Femur (tissue), 1 donor: Measurements from ENCODE around the gene PIANP.

Experiments
- DNase-seq: peaks from one replicate; pipeline ENCODE4 v3.0.0-alpha.2; 2017

PIANP gene

DNA sequence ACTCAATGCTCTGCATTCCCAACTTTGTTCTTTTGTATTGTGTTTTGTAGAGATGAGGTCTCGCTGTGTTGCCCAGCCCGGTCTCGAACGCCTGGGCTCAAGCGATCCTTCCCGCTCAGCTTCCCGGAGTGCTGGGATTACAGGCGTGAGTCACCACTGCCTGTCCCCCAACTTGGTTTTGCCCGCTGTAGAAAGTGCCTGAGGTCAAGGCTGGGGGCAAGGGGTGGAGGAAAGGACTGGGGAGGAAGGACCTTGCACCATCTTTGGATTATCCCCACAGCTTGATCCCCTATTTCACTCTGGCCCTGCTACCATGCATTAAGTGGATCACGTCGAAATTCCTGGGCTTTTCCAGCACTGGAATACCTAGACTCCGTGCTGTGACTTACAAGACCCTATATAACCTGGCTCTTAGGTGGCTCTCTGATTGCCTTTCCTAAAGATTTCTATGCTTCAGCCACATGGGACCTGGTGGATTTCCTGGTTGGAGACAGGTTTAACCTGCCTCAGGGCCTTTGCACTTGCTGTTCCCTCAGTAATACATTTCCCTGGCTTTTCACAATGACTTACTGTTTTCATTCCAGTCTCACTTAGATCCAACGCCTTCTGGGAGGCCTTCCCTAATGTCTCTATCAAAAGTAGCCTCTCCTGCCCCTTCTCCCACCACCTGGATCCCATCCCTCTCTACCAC, 608 bp upstream of the PIANP start:
- DNase-seq = no peak

DNA sequence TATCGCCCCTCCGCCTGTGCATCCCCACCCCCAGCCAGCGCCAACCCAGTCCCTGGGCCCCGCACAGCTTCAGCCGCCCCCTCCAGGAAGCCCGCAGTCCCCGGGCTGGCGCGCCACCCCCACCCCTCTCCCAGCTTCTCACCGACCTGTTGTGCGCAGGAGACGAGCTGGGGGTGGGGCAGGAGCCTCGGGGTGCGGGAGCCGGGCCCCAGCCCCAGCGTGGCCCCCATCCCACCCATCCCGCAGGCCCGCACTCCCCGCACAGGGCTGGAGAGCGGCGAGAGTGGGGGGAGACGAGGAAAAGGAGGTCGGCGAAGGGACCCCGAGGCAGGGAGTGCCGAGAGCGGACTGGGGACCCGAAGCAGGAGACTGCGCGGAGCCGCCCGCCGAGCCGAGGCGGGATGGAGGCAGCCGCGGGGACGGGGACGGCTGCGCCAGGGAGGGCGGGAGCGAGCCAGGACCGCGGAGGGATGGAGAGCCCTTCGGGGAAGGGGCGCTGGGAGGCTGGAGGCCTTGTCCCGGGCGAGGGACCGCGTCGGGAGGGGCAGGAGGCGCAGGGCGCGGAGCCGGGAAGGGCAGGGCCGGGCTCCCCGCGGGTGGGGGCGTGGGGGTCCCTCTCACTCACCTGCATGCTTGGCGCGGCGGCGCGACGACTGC, 498 bp downstream of the PIANP start:
- no peak for DNase-seq

DNA sequence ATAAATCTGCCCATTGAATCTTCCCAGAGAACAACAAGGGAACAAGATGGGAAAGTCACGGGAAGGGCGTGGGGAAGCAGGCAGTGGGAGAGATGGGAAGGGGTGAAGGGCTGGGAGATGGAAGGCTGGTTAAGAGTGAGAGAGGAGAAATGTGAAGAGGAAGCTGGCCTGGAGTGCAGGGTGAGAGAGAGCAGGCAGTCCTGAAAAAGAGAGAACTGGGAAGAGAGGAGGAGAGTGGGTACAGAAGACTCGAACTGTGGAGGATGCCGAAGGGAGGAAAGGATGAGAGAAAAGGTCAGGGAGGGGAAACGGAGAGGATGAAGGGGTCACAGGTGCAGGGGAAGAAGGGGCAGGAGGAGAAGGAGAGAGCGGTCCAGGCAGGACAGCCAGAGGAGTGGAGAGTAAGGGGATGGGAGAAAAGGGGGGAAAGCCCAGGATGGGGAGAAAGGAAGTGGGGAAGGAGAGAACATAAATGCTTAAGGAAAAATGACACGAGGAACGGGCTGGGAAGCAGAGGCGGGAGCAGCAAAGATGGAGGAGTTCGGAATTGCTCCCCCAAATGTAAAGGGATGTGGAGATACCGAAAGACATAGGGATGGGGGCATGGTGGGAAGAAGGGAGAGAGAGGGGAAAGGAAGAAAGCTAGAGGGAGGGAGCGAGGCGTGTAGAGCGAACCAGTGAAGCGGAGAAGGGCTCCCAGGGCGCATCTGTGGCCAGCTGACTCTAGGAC, 1.2 kb downstream of the PIANP start:
- no peak for DNase-seq

DNA sequence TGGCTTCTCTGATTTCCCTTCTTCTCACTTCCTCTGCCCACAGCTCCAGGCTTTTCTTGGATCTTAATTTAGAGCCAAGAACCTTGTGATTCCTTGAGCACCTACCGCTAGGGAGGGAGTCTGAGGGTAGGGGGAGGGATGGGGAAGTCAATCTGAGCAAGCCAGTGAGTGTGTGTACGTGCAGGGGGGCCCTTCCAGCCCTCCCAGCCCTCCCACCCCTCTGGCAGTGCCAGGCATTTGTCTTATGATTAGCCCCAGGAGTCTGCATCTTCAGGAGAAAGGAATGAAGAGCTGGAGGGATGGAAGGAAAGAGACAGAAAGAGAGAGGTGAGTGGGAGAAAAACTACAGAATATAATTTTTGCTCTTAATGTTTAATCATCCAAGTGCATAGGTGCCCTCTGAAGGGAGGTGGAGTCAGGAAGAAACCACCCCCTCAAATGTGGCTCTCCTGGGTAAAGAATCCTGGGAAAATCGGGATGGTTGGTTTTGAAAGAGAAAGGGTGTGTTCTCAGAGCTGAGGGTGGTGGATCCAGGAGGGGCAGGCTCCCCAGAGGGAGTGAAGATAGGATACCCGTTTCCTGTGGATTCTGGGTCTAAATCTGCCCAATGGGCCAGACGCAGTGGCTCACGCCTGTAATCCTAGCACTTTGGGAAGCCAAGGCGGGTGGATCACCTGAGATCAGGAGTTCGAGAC, 2.1 kb downstream of the PIANP start:
- no peak for DNase-seq

DNA sequence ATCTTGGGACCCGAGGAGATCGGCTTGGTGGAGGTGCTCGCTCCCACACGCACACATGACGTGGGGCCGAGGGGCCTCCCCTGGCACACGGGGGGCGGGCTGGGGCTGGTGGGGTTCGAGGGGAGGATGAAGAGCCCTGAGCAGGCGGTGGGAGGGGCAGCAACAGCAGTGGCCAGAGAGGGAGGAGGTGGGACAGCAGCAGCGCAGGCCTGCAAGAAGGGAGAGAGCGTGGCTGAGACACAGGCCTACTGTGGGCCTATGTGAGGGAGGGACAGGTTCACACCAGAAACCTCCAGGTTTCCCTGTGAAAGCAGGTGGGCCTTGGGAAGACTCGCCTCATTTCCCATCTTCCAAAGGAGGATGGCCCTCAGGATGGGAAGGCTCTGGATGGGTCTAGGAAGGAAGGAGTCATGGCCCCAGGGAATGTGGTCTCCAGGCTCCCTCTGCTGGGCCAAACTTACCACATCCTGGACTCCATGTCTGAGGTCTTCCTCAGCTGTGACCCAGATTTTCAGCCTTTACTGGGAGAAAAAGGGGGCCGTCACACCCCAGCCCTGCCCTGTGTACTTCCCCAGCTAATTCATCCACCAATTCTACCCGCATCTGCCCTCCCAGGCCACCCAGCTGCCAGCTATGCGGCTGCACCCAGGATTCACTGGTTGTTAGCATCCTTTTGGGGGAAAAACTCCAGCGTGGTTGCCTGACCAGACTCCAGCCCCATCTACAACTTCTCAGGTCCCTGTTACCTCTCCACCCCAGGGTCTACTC, 2.8 kb downstream of the PIANP start:
- no peak for DNase-seq

DNA sequence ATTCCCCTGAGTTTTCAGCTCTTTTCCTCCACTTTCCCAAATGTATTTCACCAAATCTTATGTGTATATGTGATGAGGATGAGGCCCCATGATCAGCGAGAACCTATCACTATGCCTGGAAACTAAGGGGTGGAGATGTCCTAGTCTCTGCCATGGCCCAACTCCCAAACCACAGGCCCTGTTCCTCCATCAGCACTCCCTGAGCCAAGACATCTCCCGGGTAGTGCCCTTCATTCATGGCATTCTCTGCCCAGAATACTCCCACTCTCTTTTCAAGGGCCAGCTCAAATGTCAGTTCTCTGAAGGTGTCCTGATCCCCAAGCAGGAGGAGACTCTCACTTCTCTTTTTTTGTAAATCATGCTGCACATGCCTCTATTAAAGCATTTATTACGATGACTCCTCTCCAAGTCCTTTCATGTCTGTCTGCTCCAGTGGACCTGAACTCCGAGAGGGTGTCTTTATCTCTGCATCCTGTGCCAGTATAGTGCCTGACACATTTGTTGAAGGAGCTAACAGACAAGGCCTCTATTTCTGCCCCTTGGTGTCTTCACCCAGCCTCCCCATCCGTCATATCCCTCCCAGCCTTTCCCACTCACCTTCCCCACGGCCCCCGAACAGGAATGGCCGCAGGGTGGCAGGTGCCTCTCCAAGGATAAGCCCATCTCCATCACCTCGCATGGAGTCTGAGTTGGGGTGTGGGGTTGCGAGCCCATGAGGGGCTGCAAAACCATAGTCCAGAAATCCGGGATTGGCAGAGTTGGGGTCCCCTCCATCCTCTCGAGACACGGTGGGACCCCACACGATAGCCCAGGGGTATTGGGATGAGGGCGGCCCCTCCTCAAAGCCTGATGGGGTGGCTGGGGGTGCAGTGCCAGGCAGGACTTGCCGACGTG, 3.7 kb downstream of the PIANP start:
- DNase-seq = no peak

DNA sequence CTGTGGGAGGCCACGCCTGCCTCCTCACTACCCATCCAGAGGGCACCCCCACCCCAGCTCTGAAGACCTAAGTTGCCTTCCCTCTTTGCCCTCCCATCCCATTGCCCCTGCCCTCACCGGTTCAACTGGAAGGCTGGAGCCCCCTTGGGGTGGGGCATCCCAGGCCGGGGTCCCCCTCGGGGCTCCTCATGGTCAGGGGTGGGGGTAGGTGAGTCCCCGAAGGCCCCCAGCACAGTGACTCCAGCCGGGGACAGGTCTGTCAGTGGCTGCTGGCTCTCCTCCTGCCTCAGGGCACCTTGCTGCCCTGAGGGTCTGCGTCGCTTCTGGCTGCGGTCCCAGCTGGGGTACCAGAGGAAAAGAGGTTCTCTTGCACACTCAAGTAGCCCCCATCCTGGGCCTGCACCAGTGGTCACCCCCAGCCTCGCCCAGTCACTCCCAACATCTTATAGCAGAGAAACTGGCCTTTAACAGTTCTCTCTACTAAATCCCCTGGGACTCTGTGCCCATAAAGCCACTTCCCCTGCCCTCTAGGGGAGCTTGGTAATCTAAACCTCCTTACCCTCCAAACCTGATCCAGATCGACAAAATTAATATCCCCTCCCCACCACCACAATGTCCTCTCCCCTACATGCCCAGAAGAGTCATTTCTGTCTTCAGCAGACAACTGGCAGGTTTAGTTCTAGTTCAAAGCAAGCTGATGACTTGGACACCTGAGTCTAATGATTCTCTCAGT, 5.1 kb downstream of the PIANP start:
- DNase-seq = no peak

DNA sequence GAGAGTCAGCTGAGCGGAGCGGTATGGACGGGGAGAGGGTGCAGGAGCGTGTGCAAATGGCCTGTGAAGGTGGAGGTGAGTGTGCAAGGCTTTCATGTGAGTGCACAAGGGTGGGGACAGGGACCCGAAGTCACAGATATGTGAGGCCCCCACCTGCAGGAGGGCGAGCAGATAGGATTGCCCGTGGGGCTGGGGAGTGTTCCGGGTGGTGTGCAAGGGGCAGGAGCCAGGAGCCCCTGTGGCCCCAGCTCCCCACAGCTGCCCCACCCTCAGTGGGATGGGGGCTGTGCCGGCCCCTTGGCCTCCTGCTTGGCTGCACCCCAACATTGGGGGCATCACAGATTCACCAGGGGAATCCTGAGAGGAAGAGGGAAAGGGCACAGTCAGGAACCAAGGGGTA, 5.9 kb downstream of the PIANP start:
- no peak for DNase-seq

DNA sequence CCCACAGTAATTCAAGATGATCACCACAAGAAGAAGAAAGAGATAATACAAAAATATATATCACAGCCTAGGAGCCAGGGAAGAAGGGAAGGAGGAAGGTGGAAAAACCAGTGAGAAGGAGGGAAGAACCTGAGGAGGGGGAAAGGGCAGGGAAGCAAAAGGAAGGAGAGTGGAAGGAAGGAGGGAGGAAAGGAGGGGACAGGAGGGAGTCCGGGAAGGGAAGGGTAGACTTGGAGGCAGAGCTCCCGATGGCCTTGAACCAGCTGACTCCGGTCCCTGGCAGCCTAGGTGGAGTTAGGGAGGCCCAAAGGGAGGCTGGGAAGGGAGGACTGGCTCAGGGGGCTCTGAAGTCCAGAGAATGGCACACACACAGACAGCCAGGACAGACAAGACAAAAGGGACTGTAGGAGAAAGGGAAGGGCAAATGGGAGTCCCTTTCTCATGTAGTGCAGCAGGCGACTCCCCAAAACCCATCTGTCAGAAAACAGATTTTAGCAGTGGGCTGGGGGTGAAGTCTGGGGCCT, 6.7 kb downstream of the PIANP start:
- no peak for DNase-seq

DNA sequence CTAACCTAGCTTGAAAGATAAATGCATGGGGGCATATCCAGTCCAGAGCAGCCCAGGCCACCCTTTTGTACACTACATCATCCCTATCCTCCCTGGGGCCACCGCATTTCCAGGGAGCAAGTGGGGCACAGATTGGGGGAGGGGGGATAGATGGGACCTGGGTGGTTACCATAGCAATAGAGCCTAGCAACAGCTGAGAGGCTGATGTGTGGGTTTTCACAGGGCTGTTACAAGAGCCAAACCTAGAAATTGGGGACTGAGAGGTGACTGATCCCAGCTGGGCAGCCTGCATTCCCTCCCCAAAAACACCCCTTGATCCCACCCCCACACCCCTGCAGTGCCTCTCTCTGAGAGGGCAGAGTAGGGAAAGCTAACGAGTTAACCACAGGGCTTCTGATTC, 7.7 kb downstream of the PIANP start:
- DNase-seq = no peak

DNA sequence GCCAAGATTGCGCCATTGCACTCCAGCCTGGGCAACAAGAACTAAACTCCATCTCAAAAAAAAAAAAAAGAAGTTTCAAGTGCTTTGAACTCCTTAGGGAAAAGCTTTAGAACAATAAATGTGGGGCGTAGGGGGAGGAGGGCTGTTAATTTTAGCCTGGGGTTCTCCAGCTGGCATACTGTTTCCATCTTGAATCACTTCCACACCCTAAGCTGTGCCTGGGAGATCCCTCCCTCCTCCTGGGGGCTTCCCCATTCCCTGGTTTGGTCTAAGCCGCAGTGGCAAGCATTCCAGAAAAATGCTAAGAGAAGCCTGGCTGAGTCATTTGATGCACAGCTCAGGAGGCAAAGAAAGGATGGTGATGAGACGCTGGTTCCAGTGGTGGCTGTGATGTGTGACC, 9.1 kb downstream of the PIANP start:
- no peak for DNase-seq

DNA sequence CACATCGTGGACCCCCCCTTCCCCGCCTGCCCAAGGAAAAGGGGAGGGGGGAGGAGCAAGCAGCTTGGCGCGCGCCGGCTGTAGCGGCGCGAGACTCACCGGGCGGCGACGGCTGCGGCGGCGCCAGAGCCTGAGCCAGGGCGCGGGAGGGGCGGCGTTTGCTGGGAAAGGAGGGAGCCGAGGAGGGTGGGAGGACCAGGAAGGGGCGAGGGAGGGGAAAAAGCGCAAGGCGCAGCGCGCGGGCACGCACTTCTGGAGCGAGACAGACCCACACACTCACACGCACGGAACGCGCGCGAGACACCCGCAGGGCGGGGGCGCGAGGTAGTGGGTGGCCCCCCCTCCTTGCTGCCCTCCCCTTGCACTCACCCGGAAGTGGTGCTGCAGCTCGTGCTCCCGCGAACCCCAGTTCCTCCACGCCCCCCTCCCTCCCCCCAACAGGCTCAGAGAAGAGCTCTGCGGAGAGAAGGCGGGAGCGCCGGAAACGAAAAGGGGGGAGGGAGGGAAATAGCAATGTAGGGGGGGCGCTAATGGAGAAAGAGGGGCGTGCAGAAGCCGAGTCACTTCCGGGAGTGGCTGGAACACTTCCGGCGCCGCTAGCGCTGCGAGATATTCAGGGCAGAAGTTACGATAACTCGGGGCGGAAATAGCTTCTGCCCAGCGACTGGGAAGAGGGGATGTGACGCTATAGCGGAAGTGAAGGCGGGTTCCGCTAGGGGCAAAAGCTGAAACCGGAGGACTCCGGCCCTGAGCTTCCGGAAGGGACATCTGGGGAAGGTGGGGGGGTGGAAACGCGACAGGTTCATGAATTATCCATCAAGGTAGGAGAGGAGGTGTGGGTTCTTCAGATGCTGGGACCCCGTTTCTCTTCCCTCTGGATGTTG, 11.4 kb downstream of the PIANP start, which contains the start of gene ZNF384:
TSS of gene ZNF384 (minus strand) at position 377 of the 884 bp plus-strand sequence. CDS start 9,855 bp downstream, outside the sequence.
- peak; percentile 99 for DNase-seq

DNA sequence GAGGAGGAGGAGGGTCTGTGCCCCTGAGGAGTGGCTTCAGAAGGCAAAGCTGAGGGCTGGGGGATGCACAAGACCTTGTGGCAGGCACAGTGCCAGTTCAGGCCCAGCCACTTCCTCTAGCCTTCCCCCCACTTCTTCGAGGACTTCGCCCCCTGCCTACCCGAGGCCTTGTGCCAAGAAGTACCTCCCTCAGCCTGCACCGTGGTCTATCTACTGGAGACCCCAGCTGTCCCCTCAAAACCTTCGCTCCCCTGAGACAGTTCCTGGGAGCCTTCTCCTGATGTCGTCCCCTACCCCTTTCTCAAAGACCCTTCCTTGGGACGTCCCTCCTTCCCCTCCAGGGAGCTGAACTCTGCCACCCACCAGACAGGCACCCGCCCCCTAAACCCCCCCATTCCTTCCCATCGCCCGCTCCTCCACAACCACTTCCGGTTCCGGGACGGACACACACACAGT, 12.0 kb downstream of the PIANP start:
- no peak for DNase-seq

DNA sequence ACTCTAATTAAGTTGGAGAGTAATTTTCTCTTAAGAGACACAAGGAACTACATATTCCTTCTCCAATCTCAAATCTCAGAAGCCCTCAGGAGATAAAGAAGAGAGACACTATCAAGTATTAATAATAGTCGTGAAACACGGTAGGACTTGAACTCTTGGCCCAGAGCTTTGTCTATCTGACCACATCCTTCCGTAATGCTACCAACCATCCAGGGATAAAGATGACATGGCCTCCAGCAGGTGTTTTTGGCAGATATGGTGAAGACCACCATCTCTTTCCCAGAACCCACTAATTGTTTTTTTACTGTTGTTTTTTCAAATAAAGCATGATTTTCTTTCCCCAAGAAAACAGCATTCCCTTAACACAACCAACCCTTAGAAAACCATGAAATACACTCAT, 14.8 kb downstream of the PIANP start:
- no peak for DNase-seq

DNA sequence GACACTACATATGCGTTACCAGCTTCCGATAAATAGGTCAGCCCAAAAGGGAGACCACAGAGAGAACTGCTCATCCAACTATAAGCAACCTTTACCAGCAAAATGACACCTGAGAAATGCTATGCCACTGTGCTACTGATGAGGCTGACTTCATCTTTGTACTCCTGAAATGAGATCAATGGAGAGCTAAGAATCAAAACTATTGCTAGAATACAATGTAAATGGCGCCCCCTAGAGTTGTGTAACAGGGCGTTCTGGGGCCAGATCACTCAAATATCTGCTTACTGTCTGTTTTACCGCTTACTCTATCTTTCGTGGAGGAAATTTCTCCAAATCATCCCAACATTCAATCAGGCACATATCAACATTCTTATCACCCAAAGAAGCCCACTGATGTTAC, 16.0 kb downstream of the PIANP start:
- no peak for DNase-seq

DNA sequence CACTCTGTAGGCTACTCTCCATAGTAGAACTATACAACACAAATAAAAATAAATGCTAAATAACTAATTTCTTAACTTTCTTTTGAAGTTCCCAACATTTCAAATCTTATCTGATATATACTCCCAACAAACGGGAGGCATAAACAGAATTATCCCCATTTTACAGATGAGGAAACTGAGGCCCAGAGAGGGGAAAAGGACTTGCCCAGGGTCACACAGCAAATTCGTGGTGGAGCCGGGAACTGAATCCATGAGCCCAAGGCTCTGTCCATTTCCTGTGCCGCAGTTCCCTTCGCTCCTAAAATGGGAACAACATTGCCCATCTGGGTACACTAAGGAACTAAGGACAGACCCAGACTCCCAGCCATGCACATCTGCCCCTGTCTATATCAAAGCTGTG, 23.7 kb downstream of the PIANP start:
- DNase-seq = no peak

DNA sequence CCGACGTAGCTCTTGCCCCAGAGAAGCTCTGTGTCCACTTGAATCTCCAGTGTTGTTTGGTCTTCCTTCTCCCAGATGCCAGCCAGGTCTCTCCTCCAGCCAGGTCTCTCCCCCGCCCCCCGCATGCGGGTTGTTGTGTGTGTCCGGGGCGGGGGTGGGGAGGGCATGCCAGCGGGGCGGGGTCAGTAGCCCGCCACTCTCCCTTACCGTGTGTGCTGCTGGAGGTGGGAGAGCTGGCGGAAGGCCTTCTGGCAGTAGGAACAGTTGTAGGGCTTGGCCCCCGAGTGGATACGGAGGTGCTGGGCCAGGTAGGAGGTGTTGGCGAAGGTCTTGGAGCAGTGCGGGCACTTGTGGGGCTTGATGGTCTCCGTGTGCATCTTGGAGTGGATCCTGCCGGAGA, 28.5 kb downstream of the PIANP start:
- no peak for DNase-seq

DNA sequence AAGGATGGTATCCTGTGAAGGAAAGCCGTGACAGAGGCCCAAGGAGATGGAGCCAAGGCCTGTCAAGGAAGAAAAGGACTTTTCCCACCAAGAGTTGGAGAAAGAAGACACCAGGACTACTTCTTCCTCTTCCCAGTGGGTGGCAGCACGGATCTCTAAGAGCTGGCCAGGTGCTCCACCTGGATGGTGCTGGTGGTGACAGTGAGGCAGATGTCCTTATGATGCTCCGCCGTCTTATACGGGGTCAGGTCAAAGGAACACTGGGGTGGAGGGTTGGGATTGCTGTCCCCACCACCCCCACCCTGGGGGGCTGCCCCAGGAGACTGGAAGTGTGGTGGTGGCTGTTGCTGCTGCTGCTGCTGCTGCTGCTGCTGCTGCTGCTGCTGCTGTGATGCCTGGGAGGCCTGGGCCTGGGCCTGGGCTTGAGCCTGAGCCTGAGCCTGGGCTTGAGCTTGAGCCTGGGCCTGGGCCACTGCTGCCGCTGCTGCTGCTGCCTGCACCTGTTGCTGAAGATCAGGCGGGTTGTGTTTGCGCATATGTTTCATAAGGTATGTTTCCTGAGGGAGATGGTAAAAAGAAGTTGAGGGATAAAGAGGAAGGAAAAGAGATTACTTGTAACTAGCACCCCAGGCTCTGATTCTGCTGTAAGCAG, 32.9 kb downstream of the PIANP start:
- DNase-seq = no peak

DNA sequence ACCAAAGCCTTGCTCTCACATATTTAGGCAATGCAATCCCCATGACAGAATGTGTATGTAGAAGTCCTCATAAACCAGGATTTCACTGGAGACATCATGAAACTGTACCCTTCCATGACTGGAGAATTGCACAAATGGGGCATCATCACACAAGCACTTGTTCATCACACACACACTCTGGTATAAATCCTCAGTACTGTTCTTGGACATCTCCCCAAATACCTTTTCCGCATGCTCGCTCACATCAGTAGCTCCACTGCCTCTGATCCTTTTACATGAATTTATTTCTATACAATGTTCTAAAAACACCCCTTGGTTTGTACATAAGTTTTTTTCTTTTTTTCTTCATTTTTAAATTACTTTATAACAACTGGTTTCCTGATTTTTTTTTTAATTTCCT, 34.4 kb downstream of the PIANP start:
- no peak for DNase-seq
